ENCODE results near the gene ANKMY1. TPM values are rescaled to one million over a fixed set of nuclear protein-coding genes. Genes with fewer than 3 reads are reported as not detected.

The ANKMY1 gene
- polyA plus RNA-seq, 12 donors = 6.0 to 14.1 (median 8.3) TPM; not detected in 1

GRCh38 chr2:240581811-240582210, 24.0 kb upstream of the ANKMY1 start:
- DNase-seq = no peak

GRCh38 chr2:240579771-240580614, 22.2 kb upstream of the ANKMY1 start:
- no peak for DNase-seq

GRCh38 chr2:240579071-240579762, 21.4 kb upstream of the ANKMY1 start:
- no peak for DNase-seq

- no peak for DNase-seq
These were observed 20.7 kb upstream of the ANKMY1 start for GRCh38 chr2:240578488-240578887.

- no peak for DNase-seq
These were observed 20.3 kb upstream of the ANKMY1 start for GRCh38 chr2:240578110-240578450.

- DNase-seq = no peak
These were observed 19.7 kb upstream of the ANKMY1 start for GRCh38 chr2:240577281-240578109.

- no peak for DNase-seq
These were observed 18.8 kb upstream of the ANKMY1 start for GRCh38 chr2:240576436-240577205.

- DNase-seq = no peak
These were observed 18.2 kb upstream of the ANKMY1 start for GRCh38 chr2:240576036-240576435.

GRCh38 chr2:240575101-240575965, 17.5 kb upstream of the ANKMY1 start:
- DNase-seq = no peak

- no peak for DNase-seq
These were observed 16.8 kb upstream of the ANKMY1 start for GRCh38 chr2:240574386-240575100.

- no peak for DNase-seq
These were observed 16.0 kb upstream of the ANKMY1 start for GRCh38 chr2:240573516-240574385.

- no peak for DNase-seq
These were observed 15.3 kb upstream of the ANKMY1 start for GRCh38 chr2:240573071-240573515.

GRCh38 chr2:240572141-240573031, 14.6 kb upstream of the ANKMY1 start:
- no peak for DNase-seq

GRCh38 chr2:240571314-240571973, 13.7 kb upstream of the ANKMY1 start:
- DNase-seq = no peak

- no peak for DNase-seq
These were observed 12.9 kb upstream of the ANKMY1 start for GRCh38 chr2:240570531-240571313.

- DNase-seq = no peak
These were observed 12.3 kb upstream of the ANKMY1 start for GRCh38 chr2:240569998-240570530.
